Skeletal muscle tissue (tissue), 4 donors: ENCODE measurements around the gene CFAP43. TPM values are rescaled to one million over a fixed set of nuclear protein-coding genes. Genes with fewer than 3 reads are reported as not detected.

ENCODE experiments used
- H3K27ac ChIP-seq: one replicate; pipeline ENCODE4 v1.7.0; 2013; ENCODE audit warnings: mild to moderate bottlenecking, low read depth, low read length, inconsistent platforms
- H3K27me3 ChIP-seq, 3 donors: one replicate each; pipeline ENCODE4 v1.7.0; 2013; ENCODE audit warnings: low read length in 3 of 3; ENCODE audit not compliant: control insufficient read depth in 3 of 3, insufficient read depth in 3 of 3
- H3K36me3 ChIP-seq, 3 donors: one replicate each; pipeline ENCODE4 v1.7.0; 2013; ENCODE audit warnings: low read length in 3 of 3; ENCODE audit not compliant: control insufficient read depth in 3 of 3, insufficient read depth in 3 of 3
- H3K4me1 ChIP-seq, 3 donors: one replicate each; pipeline ENCODE4 v1.7.0; 2013; ENCODE audit warnings: low read length in 3 of 3, mild to moderate bottlenecking in 3 of 3; ENCODE audit not compliant: control insufficient read depth in 3 of 3, insufficient read depth in 3 of 3
- H3K4me3 ChIP-seq, 3 donors: one replicate each; pipeline ENCODE4 v1.7.0; 2013; ENCODE audit warnings: low read length in 3 of 3
- H3K9ac ChIP-seq, 3 donors: one replicate each; pipeline ENCODE4 v1.7.0; 2013; ENCODE audit warnings: low read length in 3 of 3, mild to moderate bottlenecking in 3 of 3, moderate library complexity in 2 of 3, low read depth in 1 of 3
- H3K9me3 ChIP-seq, 3 donors: one replicate each; pipeline ENCODE4 v1.7.0; 2013; ENCODE audit warnings: low read length in 3 of 3; ENCODE audit not compliant: control insufficient read depth in 3 of 3
- total RNA-seq: library from RNA; depleted of rRNA; stranded (reverse); fragments of >200 nt; gene quantifications from one replicate; pipeline ENCODE4 v1.2.3, GENCODE V29; 2014
- donor health status: Osteomylitis.

The CFAP43 gene
- total RNA-seq, 1 donor from 2014 or later = 2.1 TPM

GRCh38 chr10:104257235-104257634 lies 25.1 kb upstream of the CFAP43 start:
- Histone ChIP-seq H3K9me3 (no peaks in the 10 kb centered on the region), H3K27ac (no peak overlapping the region), H3K27me3 (no peaks in the 10 kb centered on the region), H3K36me3 (peaks cover 28 to 36% (median 30%) of the 10 kb centered on the region in 3 donors), H3K4me1 (peaks cover 18 to 27% (median 19%) of the 10 kb centered on the region in 3 donors), H3K4me3 (no peak overlapping the region), H3K9ac (no peak overlapping the region)

- Histone ChIP-seq H3K4me3 (peak overlapping the region in 2 of 3 donors; percentile 69 to 74), H3K27ac (peak overlapping the region; percentile 96), H3K9ac (peak overlapping the region in 1 of 3 donors; percentile 96), H3K4me1 (peaks cover 18 to 27% (median 19%) of the 10 kb centered on the region in 3 donors), H3K27me3 (no peaks in the 10 kb centered on the region), H3K9me3 (no peaks in the 10 kb centered on the region), H3K36me3 (peaks cover 20 to 28% (median 25%) of the 10 kb centered on the region in 3 donors)
Measured at GRCh38 chr10:104256335-104256961, 24.3 kb upstream of the CFAP43 start.

- Histone ChIP-seq H3K27ac (peak overlapping the region; percentile 96), H3K4me1 (peaks cover 18 to 25% (median 19%) of the 10 kb centered on the region in 3 donors), H3K27me3 (no peaks in the 10 kb centered on the region), H3K36me3 (peaks cover 11 to 21% (median 16%) of the 10 kb centered on the region in 3 donors), H3K9me3 (no peaks in the 10 kb centered on the region), H3K9ac (peak overlapping the region; percentile 89 to 96 (median 91)), H3K4me3 (peak overlapping the region; percentile 69 to 80 (median 74))
Measured at GRCh38 chr10:104255311-104255981, 23.3 kb upstream of the CFAP43 start.

- Histone ChIP-seq H3K9ac (peak within 1 kb of the TSS; percentile 89 to 96 (median 91)), H3K27ac (peak within 1 kb of the TSS; percentile 96), H3K27me3 (no peaks in the 10 kb centered on the region), H3K36me3 (peaks cover 3 to 13% (median 12%) of the 10 kb centered on the region in 3 donors), H3K4me1 (peaks cover 18 to 19% (median 19%) of the 10 kb centered on the region in 3 donors), H3K4me3 (peak within 1 kb of the TSS; percentile 69 to 80 (median 74)), H3K9me3 (no peaks in the 10 kb centered on the region)
Measured at GRCh38 chr10:104254493-104255310, 22.5 kb upstream of the CFAP43 start, which contains the start of gene GSTO1. GSTO1 (plus strand) TSS chr10:104254892; CDS start chr10:104254929, 37 bp downstream.

GRCh38 chr10:104253606-104254410 lies 21.6 kb upstream of the CFAP43 start:
- peak overlapping the region; percentile 69 to 80 (median 74) for H3K4me3 ChIP-seq
- H3K9ac ChIP-seq = peak overlapping the region; percentile 89 to 96 (median 91)
- peaks cover 18 to 19% (median 19%) of the 10 kb centered on the region in 3 donors for H3K4me1 ChIP-seq
- no peaks in the 10 kb centered on the region for H3K27me3 ChIP-seq
- H3K27ac ChIP-seq = peak overlapping the region; percentile 96
- H3K36me3 ChIP-seq = peaks cover 0 to 8% (median 7%) of the 10 kb centered on the region in 3 donors
- H3K9me3 ChIP-seq = peaks cover 0 to under 1% (median 0%) of the 10 kb centered on the region in 3 donors

- peaks cover 0 to 3% (median 0%) of the 10 kb centered on the region in 3 donors for H3K9me3 ChIP-seq
- H3K9ac ChIP-seq = no peak overlapping the region
- H3K27me3 ChIP-seq = no peaks in the 10 kb centered on the region
- no peak overlapping the region for H3K27ac ChIP-seq
- no peak overlapping the region for H3K4me3 ChIP-seq
- H3K36me3 ChIP-seq = peaks cover 0 to 3% (median 3%) of the 10 kb centered on the region in 3 donors
- peaks cover 14 to 17% (median 14%) of the 10 kb centered on the region in 3 donors for H3K4me1 ChIP-seq
Measured at GRCh38 chr10:104253106-104253505, 20.9 kb upstream of the CFAP43 start.

- peaks cover 11 to 14% (median 11%) of the 10 kb centered on the region in 3 donors for H3K4me1 ChIP-seq
- peaks cover 0 to 3% (median 0%) of the 10 kb centered on the region in 3 donors for H3K36me3 ChIP-seq
- H3K9ac ChIP-seq = no peak overlapping the region
- H3K27me3 ChIP-seq = peaks cover 0 to 3% (median 0%) of the 10 kb centered on the region in 3 donors
- no peak overlapping the region for H3K27ac ChIP-seq
- no peak overlapping the region for H3K4me3 ChIP-seq
- H3K9me3 ChIP-seq = peaks cover 0 to 3% (median 0%) of the 10 kb centered on the region in 3 donors
Measured at GRCh38 chr10:104252368-104252767, 20.2 kb upstream of the CFAP43 start.

GRCh38 chr10:104251443-104251842 lies 19.3 kb upstream of the CFAP43 start:
- H3K4me1 ChIP-seq = peaks cover 4 to 9% (median 8%) of the 10 kb centered on the region in 3 donors
- H3K27me3 ChIP-seq = peaks cover 0 to 5% (median 0%) of the 10 kb centered on the region in 3 donors
- H3K4me3 ChIP-seq = no peak overlapping the region

GRCh38 chr10:104250371-104250770 lies 18.2 kb upstream of the CFAP43 start:
- no peak overlapping the region for H3K4me3 ChIP-seq
- no peaks in the 10 kb centered on the region for H3K36me3 ChIP-seq
- H3K27ac ChIP-seq = no peak overlapping the region
- H3K27me3 ChIP-seq = peaks cover 0 to 5% (median 0%) of the 10 kb centered on the region in 3 donors
- peaks cover 0 to 3% (median 0%) of the 10 kb centered on the region in 3 donors for H3K9me3 ChIP-seq
- peaks cover 0 to 6% (median 2%) of the 10 kb centered on the region in 3 donors for H3K4me1 ChIP-seq
- H3K9ac ChIP-seq = no peak overlapping the region

More at GRCh38 chr10:104251443-104251842, 19.3 kb upstream of the CFAP43 start:
- peaks cover 0 to 3% (median 0%) of the 10 kb centered on the region in 3 donors for H3K9me3 ChIP-seq
- H3K9ac ChIP-seq = no peak overlapping the region
- no peaks in the 10 kb centered on the region for H3K36me3 ChIP-seq
- H3K27ac ChIP-seq = no peak overlapping the region
